DOHH2 (cell line): ENCODE results near the gene PALLD.

Experiments
- CTCF ChIP-seq: fragments of 200-600 bp; sonication (generic); IDR thresholded peaks from one replicate; pipeline ENCODE4 v1.5.1; 2014; ENCODE audit warnings: antibody characterized with exemption, mild to moderate bottlenecking, low read depth, low read length; ENCODE audit not compliant: poor library complexity, severe bottlenecking
- EZH2phosphoT487 ChIP-seq: fragments of 200-600 bp; sonication (generic); IDR thresholded peaks from 2 replicates; pipeline ENCODE4 v1.6.1; 2017; ENCODE audit warnings: borderline replicate concordance, mild to moderate bottlenecking, antibody characterized with exemption, low read length, moderate library complexity, mixed read lengths

DNA sequence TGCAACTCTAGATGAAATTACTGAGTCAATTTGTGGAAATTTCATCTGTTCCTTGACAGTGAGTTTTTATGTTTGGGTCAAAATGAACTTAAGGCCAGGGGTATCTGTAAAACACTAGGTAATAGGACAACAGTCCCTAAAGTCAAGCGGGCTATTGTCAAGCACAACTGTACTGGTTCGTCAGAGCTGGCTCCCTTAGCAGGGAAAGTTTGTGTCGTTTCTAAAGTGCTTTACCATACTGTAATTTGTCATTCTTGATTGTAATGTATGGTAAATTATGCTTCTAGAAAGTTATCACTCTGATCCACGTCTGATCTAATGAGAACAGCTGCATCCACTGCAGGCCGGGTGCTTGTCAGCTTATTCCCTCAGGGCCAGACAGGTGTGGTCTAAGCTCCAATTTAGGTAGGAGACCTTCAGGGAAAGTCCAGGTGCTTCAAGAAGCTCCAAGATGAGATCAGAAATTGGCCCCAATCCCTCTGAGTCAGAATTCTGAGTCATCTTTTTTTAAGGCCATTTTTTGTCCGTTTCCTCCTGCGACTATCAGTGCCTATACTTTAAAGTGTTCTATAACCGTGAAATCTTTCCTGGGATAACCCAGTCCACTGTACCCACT lies 92.2 kb downstream of the PALLD start:
- TF ChIP-seq CTCF = no peak
- TF ChIP-seq EZH2phosphoT487 = no peak
